Large intestine (tissue), 3 donors: Measurements from ENCODE around the gene CPE. TPM values are rescaled to one million over a fixed set of nuclear protein-coding genes. Genes with fewer than 3 reads are reported as not detected.

Experiments
- DNase-seq, 2 donors: peaks; one replicate each; pipeline versions ENCODE4 v3.0.0 to v3.0.0-alpha.2; 2013
- H3K27ac ChIP-seq: one replicate; pipeline ENCODE4 v1.5.1; 2013; ENCODE audit warnings: low read length
- H3K27me3 ChIP-seq: 2 replicates; pipeline ENCODE4 v1.6.1; 2013; ENCODE audit warnings: low read length; ENCODE audit not compliant: control insufficient read depth, insufficient read depth
- H3K36me3 ChIP-seq: 2 replicates; pipeline ENCODE4 v1.6.1; 2013; ENCODE audit warnings: low read length; ENCODE audit not compliant: control insufficient read depth, insufficient read depth
- H3K4me1 ChIP-seq: one replicate; pipeline ENCODE4 v1.6.1; 2013; ENCODE audit warnings: low read length; ENCODE audit not compliant: control insufficient read depth, insufficient read depth
- H3K4me3 ChIP-seq: one replicate; pipeline ENCODE4 v1.5.1; 2013; ENCODE audit warnings: low read length
- H3K9me3 ChIP-seq: one replicate; pipeline ENCODE4 v1.6.1; 2013; ENCODE audit warnings: mild to moderate bottlenecking, low read depth, low read length, moderate library complexity; ENCODE audit not compliant: control insufficient read depth
- WGBS: methylation state at CpG from one replicate; pipeline ENCODE4 v1.1.5; 2013; ENCODE audit warnings: low lambda C conversion rate; ENCODE audit not compliant: insufficient coverage; 5-methylcytosine and 5-hydroxymethylcytosine counted together
- polyA plus RNA-seq: library from polyadenylated mRNA; unstranded; fragments of 120-200 nt; gene quantifications from one replicate; pipeline ENCODE4 v1.2.1, GENCODE V29; 2013

Gene CPE
- polyA plus RNA-seq, 1 donor: 162 TPM

DNA sequence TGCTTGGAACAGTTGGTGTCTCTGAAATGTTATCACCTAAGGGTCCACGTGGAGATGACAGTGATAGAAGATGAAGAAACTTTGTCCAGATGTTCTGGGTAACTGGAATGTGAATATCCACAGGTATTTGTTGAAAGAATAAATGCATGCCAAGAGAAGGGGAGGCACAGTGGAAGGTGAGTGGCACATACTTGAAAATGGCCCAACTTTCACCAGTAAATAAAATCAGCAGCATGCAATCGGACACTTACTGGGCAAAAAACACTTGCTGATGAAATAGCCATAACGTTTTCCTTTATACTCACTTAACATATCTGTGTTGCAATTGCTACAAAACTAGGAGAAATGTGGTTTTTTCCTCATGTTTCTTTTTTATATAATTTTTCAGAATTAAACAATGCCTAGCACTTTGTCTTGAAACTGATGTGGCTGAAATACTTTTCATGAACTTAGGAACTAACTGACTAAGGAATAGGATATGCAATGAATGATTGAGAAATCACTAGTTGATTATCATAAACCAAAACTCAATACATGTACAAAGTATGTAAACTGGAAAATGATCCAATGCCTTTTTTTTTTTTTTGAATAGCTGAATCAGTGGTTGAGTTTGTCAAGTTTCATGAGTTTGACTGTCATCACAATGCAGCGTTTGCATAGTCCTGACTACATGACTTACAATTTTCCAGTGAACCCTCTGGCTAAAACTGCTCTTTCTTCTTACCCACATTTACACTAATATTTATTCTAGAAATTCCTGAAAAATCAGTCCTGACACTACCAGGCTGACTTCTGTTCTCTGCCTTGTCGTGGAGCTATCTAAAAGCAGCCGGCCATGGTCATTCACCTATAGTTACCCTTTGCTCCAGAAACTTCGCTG is 127.4 kb downstream of the CPE start:
- no peak overlapping the region for H3K27ac ChIP-seq
- H3K9me3 ChIP-seq: no peaks in the 10 kb centered on the region
- no peaks in the 10 kb centered on the region for H3K4me1 ChIP-seq
- no peak overlapping the region for H3K4me3 ChIP-seq
- no peaks in the 10 kb centered on the region for H3K27me3 ChIP-seq
- 73% methylated on average over 3 of the region's 7 CpGs for WGBS
- DNase-seq: no peak
- H3K36me3 ChIP-seq: no peaks in the 10 kb centered on the region

GRCh38 chr4:165506849-165507248 is 128.0 kb downstream of the CPE start:
- Histone ChIP-seq H3K36me3 (no peaks in the 10 kb centered on the region), H3K4me1 (no peaks in the 10 kb centered on the region), H3K27ac (no peak overlapping the region), H3K4me3 (no peak overlapping the region), H3K27me3 (no peaks in the 10 kb centered on the region), H3K9me3 (no peaks in the 10 kb centered on the region)
- no peak for DNase-seq
- no CpG with 5 or more reads among the region's 2 CpGs for WGBS

- Histone ChIP-seq H3K27ac (no peak overlapping the region), H3K9me3 (no peaks in the 10 kb centered on the region), H3K27me3 (no peaks in the 10 kb centered on the region), H3K4me1 (no peaks in the 10 kb centered on the region), H3K4me3 (no peak overlapping the region), H3K36me3 (no peaks in the 10 kb centered on the region)
- DNase-seq: no peak
- WGBS: 98% methylated on average over 6 of the region's 9 CpGs
These were observed 128.6 kb downstream of the CPE start for GRCh38 chr4:165507381-165507780.

GRCh38 chr4:165508372-165509120 is 129.7 kb downstream of the CPE start:
- no peaks in the 10 kb centered on the region for H3K4me1 ChIP-seq
- no peak overlapping the region for H3K4me3 ChIP-seq
- no peak for DNase-seq
- H3K9me3 ChIP-seq: no peaks in the 10 kb centered on the region
- no peaks in the 10 kb centered on the region for H3K36me3 ChIP-seq
- no peak overlapping the region for H3K27ac ChIP-seq
- no peaks in the 10 kb centered on the region for H3K27me3 ChIP-seq
- WGBS: 80% methylated on average over 1 of the region's 6 CpGs

- no CpG with 5 or more reads among the region's 5 CpGs for WGBS
- H3K27ac ChIP-seq: no peak overlapping the region
- H3K4me3 ChIP-seq: no peak overlapping the region
- no peaks in the 10 kb centered on the region for H3K4me1 ChIP-seq
- H3K9me3 ChIP-seq: no peaks in the 10 kb centered on the region
- DNase-seq: peak in 1 of 2 donors; percentile 16
- no peaks in the 10 kb centered on the region for H3K36me3 ChIP-seq
- H3K27me3 ChIP-seq: peaks cover 2% of the 10 kb centered on the region
These were observed 133.6 kb downstream of the CPE start for GRCh38 chr4:165512424-165512823.

DNA sequence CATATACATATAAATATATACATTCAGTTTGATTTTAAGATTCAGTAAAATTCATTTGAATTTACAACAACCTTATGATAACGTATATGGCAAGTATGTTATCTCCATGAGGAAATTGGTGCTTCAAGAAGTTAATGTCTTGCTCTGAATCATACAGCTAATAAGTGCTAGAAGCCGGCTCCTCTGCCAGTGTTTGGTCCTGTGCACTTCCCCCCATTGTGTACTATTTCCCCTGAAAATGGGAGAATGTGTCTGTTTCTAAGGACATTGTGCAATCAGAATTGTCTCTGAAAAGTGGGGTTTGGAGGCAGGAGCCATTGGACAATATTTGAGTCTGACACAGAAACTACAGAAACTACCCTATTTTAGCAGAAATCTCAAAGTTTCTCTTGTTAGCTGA is 135.9 kb downstream of the CPE start:
- peaks cover 3% of the 10 kb centered on the region for H3K27me3 ChIP-seq
- H3K27ac ChIP-seq: no peak overlapping the region
- no peak for DNase-seq
- no peaks in the 10 kb centered on the region for H3K9me3 ChIP-seq
- H3K4me1 ChIP-seq: no peaks in the 10 kb centered on the region
- no peaks in the 10 kb centered on the region for H3K36me3 ChIP-seq
- 57% methylated on average over 1 of the region's 2 CpGs for whole genome bisulfite sequencing
- no peak overlapping the region for H3K4me3 ChIP-seq

- WGBS: no CpG with 5 or more reads among the region's 2 CpGs
- no peak for DNase-seq
- H3K9me3 ChIP-seq: no peaks in the 10 kb centered on the region
- H3K36me3 ChIP-seq: no peaks in the 10 kb centered on the region
- H3K4me3 ChIP-seq: no peak overlapping the region
- H3K27me3 ChIP-seq: peaks cover 3% of the 10 kb centered on the region
- H3K4me1 ChIP-seq: no peaks in the 10 kb centered on the region
- no peak overlapping the region for H3K27ac ChIP-seq
These were observed 136.4 kb downstream of the CPE start for GRCh38 chr4:165515201-165515600.

- no peaks in the 10 kb centered on the region for H3K4me1 ChIP-seq
- H3K27ac ChIP-seq: no peak overlapping the region
- no peak overlapping the region for H3K4me3 ChIP-seq
- no peak for DNase-seq
- no peaks in the 10 kb centered on the region for H3K36me3 ChIP-seq
- no peaks in the 10 kb centered on the region for H3K9me3 ChIP-seq
- no CpG with 5 or more reads among the region's 6 CpGs for WGBS
- peaks cover 3% of the 10 kb centered on the region for H3K27me3 ChIP-seq
These were observed 137.5 kb downstream of the CPE start for GRCh38 chr4:165516281-165516833.

DNA sequence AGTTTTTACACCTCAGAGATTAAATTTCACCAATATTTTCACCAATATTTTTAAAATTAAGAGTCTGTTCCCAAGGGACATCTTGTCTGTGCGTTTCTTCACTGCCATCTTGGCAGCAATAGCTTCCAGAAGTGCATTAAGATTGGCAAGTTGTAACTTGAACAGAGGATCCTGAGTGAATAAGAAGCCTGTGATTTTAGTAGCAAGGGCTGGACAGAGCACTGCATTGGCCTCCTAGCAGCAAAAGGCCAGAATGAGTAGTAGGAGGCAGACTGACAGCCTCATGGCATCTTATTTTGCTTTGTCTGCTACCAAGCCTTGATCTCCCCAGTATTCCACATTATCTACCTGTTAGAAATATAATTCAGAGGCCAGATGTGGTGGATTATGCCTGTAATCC is 138.4 kb downstream of the CPE start:
- peaks cover 3% of the 10 kb centered on the region for H3K27me3 ChIP-seq
- WGBS: 100% methylated on average over 1 of the region's 1 CpG
- no peak for DNase-seq
- H3K4me3 ChIP-seq: no peak overlapping the region
- no peaks in the 10 kb centered on the region for H3K9me3 ChIP-seq
- no peaks in the 10 kb centered on the region for H3K4me1 ChIP-seq
- no peak overlapping the region for H3K27ac ChIP-seq
- no peaks in the 10 kb centered on the region for H3K36me3 ChIP-seq

DNA sequence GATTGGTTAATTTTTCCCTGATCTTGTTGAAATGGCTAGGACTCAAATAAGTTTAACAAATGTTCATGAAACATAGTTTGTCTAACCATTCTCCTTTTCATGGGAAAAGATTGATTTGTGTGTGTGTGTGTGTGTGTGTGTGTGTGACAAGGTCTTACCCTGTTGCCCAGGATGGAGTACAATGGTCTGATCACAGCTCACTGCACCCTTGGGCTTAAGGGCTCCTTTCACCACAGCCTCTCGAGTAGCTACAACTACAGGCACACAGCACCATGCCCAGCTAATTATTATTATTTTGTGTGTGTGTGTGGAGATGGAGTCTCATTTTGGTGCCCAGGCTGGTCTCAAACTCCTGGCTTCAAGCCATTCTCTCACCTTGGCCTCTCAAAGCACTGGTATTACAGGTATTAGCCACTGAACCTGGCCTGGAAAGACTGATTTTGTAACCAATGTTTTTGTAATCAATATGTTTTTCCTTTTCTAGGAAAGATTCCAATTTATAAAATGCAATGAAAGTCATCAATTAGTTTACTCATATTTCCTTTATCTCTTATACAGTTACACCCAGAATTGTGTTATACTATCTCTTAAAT is 139.3 kb downstream of the CPE start:
- Histone ChIP-seq H3K36me3 (no peaks in the 10 kb centered on the region), H3K27ac (no peak overlapping the region), H3K27me3 (peaks cover 3% of the 10 kb centered on the region), H3K4me3 (no peak overlapping the region), H3K9me3 (no peaks in the 10 kb centered on the region), H3K4me1 (no peaks in the 10 kb centered on the region)
- WGBS: no CpG with 5 or more reads among the region's 1 CpG
- DNase-seq: no peak
